Raji (cell line): Measurements from ENCODE around the gene ADGRB3.

ENCODE experiments used
- POLR2A ChIP-seq: IDR thresholded peaks from 2 replicates; pipeline ENCODE4 v1.6.1; 2011; ENCODE audit warnings: low read depth, low read length, control low read depth; ENCODE audit not compliant: insufficient read depth

ADGRB3 gene

GRCh38 chr6:68716620-68717019, 81.5 kb downstream of the ADGRB3 start:
- TF ChIP-seq POLR2A, result no peak

DNA sequence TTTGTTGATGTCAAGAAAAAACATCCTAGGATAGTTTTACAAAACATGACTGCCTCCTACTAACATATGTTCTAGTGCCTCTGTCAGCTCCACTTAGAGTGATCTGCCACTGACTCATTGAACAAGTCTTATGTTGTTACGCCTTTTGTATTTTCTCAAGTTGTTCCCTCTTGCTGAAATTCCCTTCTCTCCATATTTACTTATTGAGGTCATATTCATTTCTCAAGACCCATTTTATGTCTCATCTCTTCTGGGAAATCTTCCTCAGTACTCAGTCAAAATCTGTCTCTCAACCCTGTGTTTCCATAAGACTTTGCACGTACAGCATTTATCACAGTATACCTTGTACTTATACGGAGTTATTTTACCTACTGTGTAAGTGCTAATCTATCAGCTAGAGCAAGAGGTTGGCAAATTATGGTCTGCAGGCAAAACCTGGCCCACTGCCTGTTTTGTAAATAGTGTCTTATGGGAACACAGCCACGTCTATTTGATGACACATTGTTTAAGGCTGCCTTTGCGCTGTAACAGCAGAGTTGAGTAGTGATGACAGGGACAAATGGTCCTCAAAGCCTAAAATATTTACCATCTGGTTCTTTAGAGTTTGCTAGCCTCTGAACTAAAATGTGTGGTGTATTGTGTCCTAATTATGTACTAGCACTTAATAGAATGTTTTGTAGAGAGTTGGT, 83.4 kb downstream of the ADGRB3 start:
- no peak for TF ChIP-seq POLR2A

DNA sequence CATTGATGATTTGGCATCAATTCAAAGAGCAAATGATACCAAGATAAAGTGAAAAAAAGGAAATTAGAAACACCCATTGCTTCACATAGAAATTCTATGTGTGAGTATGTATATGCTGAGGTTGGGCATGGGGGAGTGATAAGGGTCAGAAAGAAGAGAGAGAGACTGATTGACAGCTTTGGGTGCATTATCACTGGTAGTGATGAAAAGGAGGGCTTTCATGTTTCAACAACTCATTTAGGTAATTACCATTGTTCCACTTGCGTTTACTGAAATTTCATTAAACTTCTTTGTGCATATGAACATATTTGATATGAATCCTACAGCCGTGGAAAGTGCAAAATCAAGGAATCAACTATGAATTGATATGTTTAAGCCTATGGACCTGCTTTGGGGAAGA, 84.7 kb downstream of the ADGRB3 start:
- TF ChIP-seq POLR2A, result no peak

GRCh38 chr6:68722891-68723527, 87.9 kb downstream of the ADGRB3 start:
- no peak for TF ChIP-seq POLR2A

- no peak for TF ChIP-seq POLR2A
These were observed 89.0 kb downstream of the ADGRB3 start for GRCh38 chr6:68724060-68724459.

DNA sequence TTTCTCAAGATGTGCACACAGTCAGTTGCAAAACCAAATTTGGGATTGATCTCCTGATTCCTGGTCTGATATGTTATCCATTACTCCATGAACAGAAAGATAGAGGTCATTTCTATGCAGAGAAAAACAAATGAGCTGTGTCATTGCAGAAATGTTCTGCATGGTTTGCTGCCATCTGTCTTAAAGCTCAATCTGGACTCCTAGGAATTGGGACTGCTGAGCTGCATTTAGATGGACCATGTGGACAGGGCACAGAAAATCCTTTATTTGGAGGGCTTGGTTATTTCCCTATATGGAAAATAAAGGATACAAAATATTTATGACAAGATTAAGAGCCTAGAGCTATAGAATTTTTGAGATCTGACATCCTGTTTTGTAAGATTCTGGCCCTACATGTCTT, 91.3 kb downstream of the ADGRB3 start:
- no peak for TF ChIP-seq POLR2A

- TF ChIP-seq POLR2A, result no peak
These were observed 91.9 kb downstream of the ADGRB3 start for GRCh38 chr6:68726992-68727391.

- TF ChIP-seq POLR2A, result no peak
These were observed 92.6 kb downstream of the ADGRB3 start for GRCh38 chr6:68727699-68728098.

- TF ChIP-seq POLR2A, result no peak
These were observed 93.3 kb downstream of the ADGRB3 start for GRCh38 chr6:68728159-68728979.

- TF ChIP-seq POLR2A, result no peak
These were observed 94.4 kb downstream of the ADGRB3 start for GRCh38 chr6:68729377-68729903.

- TF ChIP-seq POLR2A, result no peak
These were observed 95.4 kb downstream of the ADGRB3 start for GRCh38 chr6:68730291-68731054.

DNA sequence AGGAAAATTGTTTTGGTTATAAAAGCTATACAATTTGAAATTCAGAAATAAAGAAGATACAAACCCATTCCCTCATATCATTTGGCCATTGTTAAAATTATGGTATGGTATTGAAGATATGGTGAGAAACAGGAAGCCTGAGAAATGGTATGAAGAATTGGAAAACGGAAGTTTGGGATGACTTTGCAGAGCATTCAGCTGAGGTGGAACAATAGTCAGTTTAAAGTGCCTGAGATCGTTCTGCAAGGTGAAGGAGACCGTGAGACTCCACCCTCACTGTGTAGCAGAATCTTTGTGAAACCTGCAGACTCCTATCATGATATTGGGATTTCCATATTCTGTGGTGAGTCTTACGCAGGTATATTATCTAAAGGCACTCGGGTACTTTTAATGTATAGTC, 97.3 kb downstream of the ADGRB3 start:
- no peak for TF ChIP-seq POLR2A

GRCh38 chr6:68735866-68736265, 100.8 kb downstream of the ADGRB3 start:
- no peak for TF ChIP-seq POLR2A

DNA sequence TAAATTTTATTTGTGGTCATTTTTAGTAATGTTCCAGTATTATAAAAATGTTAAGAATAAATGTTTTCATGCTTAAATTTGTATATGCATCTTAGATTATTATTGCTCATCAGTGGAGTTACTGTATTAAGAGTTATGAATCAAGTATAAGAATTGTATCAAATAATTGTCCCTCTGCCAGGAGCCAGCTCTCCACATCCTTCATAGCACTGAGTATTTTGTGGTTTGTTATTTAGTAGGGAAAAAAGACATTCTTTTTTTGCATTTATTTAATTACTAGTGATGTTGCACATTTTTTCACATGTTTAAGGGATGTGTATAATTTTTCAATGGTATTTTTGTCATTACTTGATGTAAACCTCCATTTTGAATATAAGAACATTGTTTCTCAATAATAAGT, 102.0 kb downstream of the ADGRB3 start:
- TF ChIP-seq POLR2A, result no peak

GRCh38 chr6:68738039-68738438, 103.0 kb downstream of the ADGRB3 start:
- TF ChIP-seq POLR2A, result no peak
